Stomach (tissue), 4 donors: ENCODE measurements around the gene IGFALS.

Source experiments
- CTCF ChIP-seq, 7 experiments: fragments of 450-650 bp in 4 of 7; fragments of 200-600 bp in 3 of 7; sonication (generic) in 3 of 7; IDR thresholded peaks; one replicate each; pipeline ENCODE4 v1.5.1; 2016 to 2019; ENCODE audit warnings: antibody characterized with exemption in 7 of 7, control low read depth in 2 of 7, mild to moderate bottlenecking in 1 of 7
- POLR2AphosphoS5 ChIP-seq, 3 donors: sonication (generic); formaldehyde crosslinking; IDR thresholded peaks; one replicate each; pipeline ENCODE4 v1.6.1; 2016; ENCODE audit warnings: antibody characterized with exemption in 3 of 3

- TF ChIP-seq POLR2AphosphoS5 (IDR thresholded peaks at IDR 0.05) (no peak), CTCF (IDR thresholded peaks at IDR 0.05) (no peak)
These were observed 12.8 kb downstream of the IGFALS start for GRCh38 chr16:1780677-1781072.
